B cell (primary cell): ENCODE data around the gene OSM. TPM values are rescaled to one million over a fixed set of nuclear protein-coding genes. Genes with fewer than 3 reads are reported as not detected.

Experiments
- ATAC-seq: fragments of 200-7000 bp; cut with Tn5 transposase; one replicate; pipeline ENCODE4 v1.10.0; 2021; ENCODE audit warnings: low read depth, mild to moderate bottlenecking, moderate number of reproducible peaks, moderate library complexity
- CTCF ChIA-PET: fragments of 350-600 bp; sonication (Branson Sonifier 250); formaldehyde crosslinking; loops from one replicate; lab custom pipeline; 2021; ENCODE audit warnings: antibody characterized with exemption, inconsistent platforms; lab: Charles Lee
- POLR2A ChIA-PET: fragments of 350-600 bp; sonication (Branson Sonifier 250); formaldehyde crosslinking; loops from one replicate; lab custom pipeline; 2021; ENCODE audit warnings: antibody characterized with exemption; lab: Charles Lee
- DNase-seq: peaks from one replicate; pipeline ENCODE4 v3.0.0; 2013
- H2AFZ ChIP-seq: 2 replicates; pipeline ENCODE4 v1.6.1; 2012; ENCODE audit warnings: mild to moderate bottlenecking, low read depth, low read length; ENCODE audit not compliant: insufficient read depth, poor library complexity, severe bottlenecking
- H3K27ac ChIP-seq, 2 donors: 1 replicate in 1 of 2; 2 replicates in 1 of 2; pipeline ENCODE4 v1.5.1; 2012 to 2013; ENCODE audit warnings: low read length in 2 of 2, mild to moderate bottlenecking in 2 of 2, moderate library complexity in 1 of 2
- H3K27me3 ChIP-seq, 4 experiments: fragments of 200-600 bp in 1 of 4; sonication (generic) in 1 of 4; replicated peaks in 1 of 4; 1 replicate in 2 of 4; 2 replicates in 2 of 4; pipeline versions ENCODE4 v1.6.1 to v1.7.0; 2013 to 2016; ENCODE audit warnings: low read length in 3 of 4, mild to moderate bottlenecking in 2 of 4, mixed read lengths in 1 of 4, moderate library complexity in 1 of 4; ENCODE audit not compliant: insufficient read depth in 4 of 4, control insufficient read depth in 3 of 4; ENCODE audit errors: control extremely low read depth in 1 of 4
- H3K36me3 ChIP-seq, 2 experiments: replicated peaks in 1 of 2; 1 replicate in 1 of 2; 2 replicates in 1 of 2; pipeline versions ENCODE4 v1.6.1 to v1.7.1; 2013; ENCODE audit warnings: low read length in 1 of 2; ENCODE audit not compliant: insufficient read depth in 2 of 2, control insufficient read depth in 1 of 2; ENCODE audit errors: control extremely low read depth in 1 of 2, extremely low read depth in 1 of 2
- H3K4me1 ChIP-seq, 2 donors: fragments of 200-600 bp in 1 of 2; sonication (generic) in 1 of 2; 1 replicate in 1 of 2; 2 replicates in 1 of 2; pipeline versions ENCODE4 v1.5.1 to v1.6.1; 2013 to 2017; ENCODE audit warnings: low read length in 2 of 2; ENCODE audit not compliant: control insufficient read depth in 2 of 2, insufficient read depth in 2 of 2
- H3K4me2 ChIP-seq: replicated peaks from 2 replicates; pipeline ENCODE3; 2012; ENCODE audit warnings: mild to moderate bottlenecking, low read depth, low read length; ENCODE audit not compliant: poor library complexity, severe bottlenecking
- H3K4me3 ChIP-seq, 5 experiments: fragments of 200-600 bp in 1 of 5; sonication (generic) in 1 of 5; 1 replicate in 3 of 5; 2 replicates in 2 of 5; pipeline versions ENCODE4 v1.5.1 to v1.7.0; 2011 to 2016; ENCODE audit warnings: low read length in 4 of 5, mild to moderate bottlenecking in 4 of 5, low read depth in 2 of 5, control low read depth in 1 of 5, moderate library complexity in 1 of 5; ENCODE audit not compliant: insufficient read depth in 1 of 5; ENCODE audit errors: control extremely low read depth in 1 of 5, extremely low read depth in 1 of 5
- H3K79me2 ChIP-seq: fragments of 200-600 bp; sonication (generic); one replicate; pipeline ENCODE4 v1.6.0; 2016; ENCODE audit warnings: low read length; ENCODE audit not compliant: control insufficient read depth, insufficient read depth
- H3K9ac ChIP-seq: fragments of 200-600 bp; sonication (generic); 2 replicates; pipeline ENCODE4 v1.6.1; 2017; ENCODE audit warnings: mild to moderate bottlenecking, low read length, moderate library complexity
- H3K9me3 ChIP-seq, 3 donors: one replicate each; pipeline versions ENCODE4 v1.6.1 to v1.7.1; 2013; ENCODE audit warnings: low read length in 2 of 3; ENCODE audit not compliant: control insufficient read depth in 2 of 3, insufficient read depth in 1 of 3; ENCODE audit errors: control extremely low read depth in 1 of 3
- H4K20me1 ChIP-seq: 2 replicates; pipeline ENCODE4 v1.6.0; 2012; ENCODE audit warnings: mild to moderate bottlenecking, low read length; ENCODE audit not compliant: insufficient read depth, control insufficient read depth, poor library complexity, severe bottlenecking
- H3K27ac Mint-ChIP-seq: one replicate; pipeline ENCODE4 v1.8.0; 2021; ENCODE audit warnings: mixed read lengths
- H3K27me3 Mint-ChIP-seq: one replicate; pipeline ENCODE4 v1.8.0; 2021; ENCODE audit warnings: mixed read lengths
- H3K4me1 Mint-ChIP-seq: one replicate; pipeline ENCODE4 v1.8.0; 2021; ENCODE audit warnings: mixed read lengths
- H3K4me3 Mint-ChIP-seq: one replicate; pipeline ENCODE4 v1.8.0; 2021; ENCODE audit warnings: mixed read lengths
- H3K9me3 Mint-ChIP-seq: one replicate; pipeline ENCODE4 v1.8.0; 2022; ENCODE audit warnings: mixed read lengths; ENCODE audit not compliant: insufficient read depth
- CTCF ChIP-seq: fragments of 200-600 bp; IDR thresholded peaks from one replicate; pipeline ENCODE4 v1.8.0; 2022; ENCODE audit warnings: antibody characterized with exemption, mild to moderate bottlenecking
- EZH2 ChIP-seq: IDR thresholded peaks from 2 replicates; pipeline ENCODE4 v1.6.1; 2012; ENCODE audit warnings: borderline replicate concordance, low read depth, mild to moderate bottlenecking, moderate library complexity, low read length; ENCODE audit not compliant: insufficient read depth, poor library complexity, severe bottlenecking
- WGBS: methylation state at CpG from one replicate; pipeline ENCODE4 v1.1.5; 2013; ENCODE audit warnings: missing lambda C conversion rate; ENCODE audit not compliant: insufficient coverage; 5-methylcytosine and 5-hydroxymethylcytosine counted together
- intact Hi-C: fragments of 100-400 bp; cut with micrococcal nuclease; formaldehyde crosslinking; loops from one replicate; pipeline ENCODE4 v1.10.0; 2022
- polyA plus RNA-seq: library from polyadenylated mRNA; depleted of rRNA; stranded (reverse); fragments of >200 nt; gene quantifications from 2 replicates; pipeline ENCODE4 v1.2.3, GENCODE V29; 2012
- total RNA-seq, 2 donors: library from RNA; stranded (reverse); fragments of 120-200 nt in 1 of 2; gene quantifications; 1 replicate in 1 of 2; 2 replicates in 1 of 2; pipeline versions ENCODE4 v1.2.3 to v1.2.4, GENCODE V29; 2013 to 2022

Gene OSM
- total and polyA plus RNA-seq, 2 donors (not counting 1 experiment from before 2014, with no cell fraction given), result 1.8 to 12.5 TPM

DNA sequence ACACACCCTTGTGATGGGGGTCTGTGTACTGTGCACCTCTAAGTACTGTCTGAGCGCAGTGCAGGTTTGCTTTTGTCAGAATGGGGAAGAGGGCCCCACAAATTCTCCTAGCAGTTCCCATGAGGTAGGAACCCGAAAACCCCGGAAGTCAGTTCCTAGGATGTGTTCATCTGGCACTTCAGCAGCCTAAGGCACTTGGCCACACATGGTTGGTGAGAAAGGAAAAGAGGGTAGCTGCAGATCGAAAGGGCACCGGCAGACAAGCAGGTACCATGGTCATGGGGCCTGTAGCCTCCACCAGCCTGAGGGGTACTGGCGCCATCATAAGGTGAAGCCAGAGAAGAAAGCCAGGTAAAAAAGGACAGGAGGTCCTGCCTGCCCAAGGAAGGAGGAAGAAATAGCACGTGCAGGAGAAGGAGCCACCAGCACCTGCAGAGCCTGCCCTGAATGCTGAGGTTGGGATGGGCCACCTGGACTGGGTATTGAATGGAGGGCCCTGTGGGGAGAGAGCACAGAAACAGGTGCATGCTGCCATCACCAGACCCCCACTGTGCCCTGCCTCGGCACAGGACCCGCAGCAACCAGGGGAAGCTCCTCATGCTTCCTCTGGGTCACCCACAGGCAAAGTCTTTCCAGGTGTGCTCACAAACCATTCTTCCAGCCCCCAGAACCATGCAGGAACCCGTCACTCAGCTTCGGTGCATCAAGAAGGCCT, 30.8 kb upstream of the OSM start:
- 81% methylated on average over 11 of the region's 11 CpGs for WGBS
- peaks cover 82% of the 10 kb centered on the region for H3K79me2 ChIP-seq
- ChIA-PET POLR2A (no interaction called here), CTCF (interaction anchor here (1.9 kb wide), 1 partner anchor 9 kb away, joined by 10 read pairs; no protein-coding TSS in a partner anchor)
- H3K9me3 Mint-ChIP-seq, result no peaks in the 10 kb centered on the region
- no peak overlapping the region for H2AFZ ChIP-seq
- peaks cover 20% of the 10 kb centered on the region for H4K20me1 ChIP-seq
- no peaks in the 10 kb centered on the region for H3K27me3 ChIP-seq
- TF ChIP-seq CTCF (no peak), EZH2 (no peak)
- no peak overlapping the region for H3K27ac ChIP-seq
- H3K36me3 ChIP-seq, result peaks cover 4 to 81% of the 10 kb centered on the region in 2 experiments
- ATAC-seq (no peak), DNase-seq (no peak)
- no peak overlapping the region for H3K4me2 ChIP-seq
- peaks cover 22 to 23% of the 10 kb centered on the region in 2 donors for H3K4me1 ChIP-seq
- H3K27me3 Mint-ChIP-seq, result no peaks in the 10 kb centered on the region
- no peak overlapping the region for H3K9ac ChIP-seq
- no peak overlapping the region for H3K4me3 ChIP-seq
- no peaks in the 10 kb centered on the region for H3K9me3 ChIP-seq
- H3K27ac Mint-ChIP-seq, result no peak overlapping the region
- no peak overlapping the region for H3K4me3 Mint-ChIP-seq
- intact Hi-C loops, result no loop called here
- H3K4me1 Mint-ChIP-seq, result peaks cover 32% of the 10 kb centered on the region

DNA sequence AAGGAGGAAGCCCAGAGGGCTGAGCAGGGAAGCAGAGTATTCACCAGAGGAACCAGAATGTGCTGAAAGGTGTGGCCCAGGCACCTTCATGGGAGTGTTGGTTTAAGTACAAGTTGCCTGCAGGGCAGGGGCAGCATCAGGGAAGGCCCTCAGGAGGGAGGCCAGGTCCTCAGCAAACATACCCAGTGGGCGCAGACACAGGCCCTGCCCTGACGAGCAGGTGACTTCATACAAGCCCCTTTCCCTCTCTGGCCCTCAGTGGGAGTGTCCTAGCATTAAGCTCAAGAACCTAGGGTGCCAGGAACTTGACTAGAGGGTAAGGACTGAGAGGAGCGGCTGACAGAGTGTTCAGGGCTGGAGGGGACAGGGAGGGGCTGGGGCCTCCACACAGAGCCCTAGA, 30.2 kb upstream of the OSM start:
- intact Hi-C loops, result no loop called here
- Histone ChIP-seq H2AFZ (no peak overlapping the region), H4K20me1 (peaks cover 20% of the 10 kb centered on the region), H3K27ac (no peak overlapping the region), H3K4me2 (no peak overlapping the region), H3K79me2 (peaks cover 82% of the 10 kb centered on the region), H3K4me1 (peaks cover 17 to 22% of the 10 kb centered on the region in 2 donors), H3K9me3 (no peaks in the 10 kb centered on the region), H3K27me3 (no peaks in the 10 kb centered on the region), H3K9ac (no peak overlapping the region), H3K36me3 (peaks cover 4 to 87% of the 10 kb centered on the region in 2 experiments), H3K4me3 (no peak overlapping the region)
- no peak for ATAC-seq
- peaks cover 29% of the 10 kb centered on the region for H3K4me1 Mint-ChIP-seq
- H3K9me3 Mint-ChIP-seq, result no peaks in the 10 kb centered on the region
- DNase-seq, result no peak
- H3K27me3 Mint-ChIP-seq, result no peaks in the 10 kb centered on the region
- no peak for TF ChIP-seq CTCF
- TF ChIP-seq EZH2, result no peak
- CTCF ChIA-PET, result interaction anchor here (1.0 to 13.2 kb wide), 3 partner anchors 9 to 33 kb away, joined by 4 to 229 read pairs (median 7); no protein-coding TSS in a partner anchor
- H3K27ac Mint-ChIP-seq, result no peak overlapping the region
- no peak overlapping the region for H3K4me3 Mint-ChIP-seq
- WGBS, result 86% methylated on average over 1 of the region's 3 CpGs
- POLR2A ChIA-PET, result no interaction called here
